ENCODE data around the gene MN1.

GRCh38 chr22:27843441-27843840, 41.9 kb upstream of the MN1 start:
- TF ChIP-seq, protein P1, sequence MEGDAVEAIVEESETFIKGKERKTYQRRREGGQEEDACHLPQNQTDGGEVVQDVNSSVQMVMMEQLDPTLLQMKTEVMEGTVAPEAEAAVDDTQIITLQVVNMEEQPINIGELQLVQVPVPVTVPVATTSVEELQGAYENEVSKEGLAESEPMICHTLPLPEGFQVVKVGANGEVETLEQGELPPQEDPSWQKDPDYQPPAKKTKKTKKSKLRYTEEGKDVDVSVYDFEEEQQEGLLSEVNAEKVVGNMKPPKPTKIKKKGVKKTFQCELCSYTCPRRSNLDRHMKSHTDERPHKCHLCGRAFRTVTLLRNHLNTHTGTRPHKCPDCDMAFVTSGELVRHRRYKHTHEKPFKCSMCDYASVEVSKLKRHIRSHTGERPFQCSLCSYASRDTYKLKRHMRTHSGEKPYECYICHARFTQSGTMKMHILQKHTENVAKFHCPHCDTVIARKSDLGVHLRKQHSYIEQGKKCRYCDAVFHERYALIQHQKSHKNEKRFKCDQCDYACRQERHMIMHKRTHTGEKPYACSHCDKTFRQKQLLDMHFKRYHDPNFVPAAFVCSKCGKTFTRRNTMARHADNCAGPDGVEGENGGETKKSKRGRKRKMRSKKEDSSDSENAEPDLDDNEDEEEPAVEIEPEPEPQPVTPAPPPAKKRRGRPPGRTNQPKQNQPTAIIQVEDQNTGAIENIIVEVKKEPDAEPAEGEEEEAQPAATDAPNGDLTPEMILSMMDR (conservative IDR thresholded peaks at IDR 0.05; ENCODE audit: low read depth in 2 of 2): no peak
- no peak for TF ChIP-seq EZH2phosphoT487 (IDR thresholded peaks at IDR 0.05; ENCODE audit: unreplicated experiment)
